ENCODE data around the gene KSR1. TPM values are rescaled to one million over a fixed set of nuclear protein-coding genes. Genes with fewer than 3 reads are reported as not detected.

The KSR1 gene
- total and polyA plus RNA-seq, 10 of the 15 experiments (the other 5 are each of a cell fraction or from before 2014, with no cell fraction given): 0.97 to 66.6 (median 22.9) TPM

DNA sequence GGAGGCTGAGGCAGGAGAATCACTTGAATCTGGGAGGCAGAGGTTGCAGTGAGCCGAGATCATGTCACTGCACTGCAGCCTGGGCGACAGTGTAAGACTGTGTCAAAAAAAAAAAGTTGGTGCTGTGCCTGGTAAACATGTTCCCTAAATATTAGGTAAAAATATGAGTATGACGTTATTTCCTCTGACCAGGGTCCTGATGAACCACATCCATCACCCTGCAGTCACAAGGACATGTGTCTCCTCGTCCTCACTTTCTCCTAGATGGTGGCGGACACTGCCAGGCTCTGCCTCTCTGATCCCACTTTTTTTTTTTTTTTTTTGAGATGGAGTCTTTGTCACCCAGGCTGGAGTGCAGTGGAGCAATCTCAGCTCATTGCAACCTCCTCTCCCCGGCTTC lies 203.4 kb downstream of the KSR1 start:
- intact Hi-C loops (cut with micrococcal nuclease; ENCODE audit: unreplicated experiment): no loop called here
- ChIA-PET CTCF (no interaction called here), RAD21 (ENCODE audit: unreplicated experiment) (no interaction called here), POLR2A (no interaction called here), SMC1A (ENCODE audit: uncharacterized antibody, unreplicated experiment) (no interaction called here)
- FAIRE-seq (no peak), DNase-seq (ENCODE audit: low read depth, low spot score) (no peak), ATAC-seq (no peak)
- Histone ChIP-seq H3K79me2 (ENCODE audit: control insufficient read depth, insufficient read depth, low read length) (no peaks in the 10 kb centered on the region), H3K36me3 (ENCODE audit: control insufficient read depth in 2 of 2, insufficient read depth in 2 of 2, low read length in 1 of 2) (no peaks in the 10 kb centered on the region), H4K20me1 (ENCODE audit: control insufficient read depth, insufficient read depth) (no peaks in the 10 kb centered on the region), H3K4me1 (ENCODE audit: control insufficient read depth, insufficient read depth, low read length) (no peaks in the 10 kb centered on the region), H3K27ac (ENCODE audit: control insufficient read depth, insufficient read depth) (no peak overlapping the region), H3K9me3 (replicated peaks; ENCODE audit: control insufficient read depth, insufficient read depth, low read length) (no peaks in the 10 kb centered on the region), H3K9ac (ENCODE audit: control insufficient read depth, insufficient read depth, low read length) (no peak overlapping the region), H3K4me2 (ENCODE audit: control insufficient read depth, insufficient read depth) (no peak overlapping the region), H3K27me3 (replicated peaks in 1 of 2; ENCODE audit: control insufficient read depth in 2 of 2, insufficient read depth in 2 of 2, low read length in 1 of 2) (peaks cover 0 to 1% of the 10 kb centered on the region in 2 experiments; a peak in 2 of 4 replicates), H2AFZ (ENCODE audit: control insufficient read depth, low read depth, low read length) (no peak overlapping the region), H3K4me3 (no peak overlapping the region)
- no peak for TF ChIP-seq PRDM15 (CRISPR knock-in tag; IDR thresholded peaks at IDR 0.05)
- TF ChIP-seq POLR2AphosphoS5 (IDR thresholded peaks at IDR 0.05; ENCODE audit: low read length): no peak
- 13% methylated on average over 6 of the region's 6 CpGs for WGBS (ENCODE audit: insufficient coverage, insufficient replicate concordance, low lambda C conversion rate, missing lambda C conversion rate)
- BruUV-seq (replicated peaks): no TSS peak
- in situ Hi-C loops (cut with MboI): loop anchor here (5.0 to 10.0 kb wide), 5 partner anchors 33 to 417 kb away; no protein-coding TSS in a partner anchor

GRCh38 chr17:27660436-27660835 lies 204.2 kb downstream of the KSR1 start:
- in situ Hi-C loops (cut with MboI) (loop anchor here (10.0 kb wide), 1 partner anchor 84 kb away; no protein-coding TSS in a partner anchor), intact Hi-C loops (cut with micrococcal nuclease; ENCODE audit: unreplicated experiment) (no loop called here)
- no peak for FAIRE-seq
- WGBS (ENCODE audit: insufficient coverage, insufficient replicate concordance, low lambda C conversion rate, missing lambda C conversion rate): 0% methylated on average over 3 of the region's 3 CpGs
- no peak overlapping the region for H3K4me2 ChIP-seq (ENCODE audit: control insufficient read depth, insufficient read depth)
- RAD21 ChIA-PET (ENCODE audit: unreplicated experiment): no interaction called here
- H3K79me2 ChIP-seq (ENCODE audit: control insufficient read depth, insufficient read depth, low read length): no peaks in the 10 kb centered on the region
- ATAC-seq: no peak
- no peak overlapping the region for H3K4me3 ChIP-seq
- SMC1A ChIA-PET (ENCODE audit: uncharacterized antibody, unreplicated experiment): no interaction called here
- CTCF ChIA-PET: no interaction called here
- peaks cover 0 to 1% of the 10 kb centered on the region in 2 experiments; a peak in 2 of 4 replicates for H3K27me3 ChIP-seq (replicated peaks in 1 of 2; ENCODE audit: control insufficient read depth in 2 of 2, insufficient read depth in 2 of 2, low read length in 1 of 2)
- H3K4me1 ChIP-seq (ENCODE audit: control insufficient read depth, insufficient read depth, low read length): no peaks in the 10 kb centered on the region
- DNase-seq (ENCODE audit: low read depth, low spot score): no peak
- no TSS peak for BruUV-seq (replicated peaks)
- no peak for TF ChIP-seq MTA2 (IDR thresholded peaks at IDR 0.05; ENCODE audit: low read depth)
- H3K36me3 ChIP-seq (ENCODE audit: control insufficient read depth in 2 of 2, insufficient read depth in 2 of 2, low read length in 1 of 2): no peaks in the 10 kb centered on the region
- POLR2A ChIA-PET: no interaction called here
- H3K27ac ChIP-seq (ENCODE audit: control insufficient read depth, insufficient read depth): no peak overlapping the region
- H2AFZ ChIP-seq (ENCODE audit: control insufficient read depth, low read depth, low read length): no peak overlapping the region
- no peak overlapping the region for H3K9ac ChIP-seq (ENCODE audit: control insufficient read depth, insufficient read depth, low read length)
- H4K20me1 ChIP-seq (ENCODE audit: control insufficient read depth, insufficient read depth): no peaks in the 10 kb centered on the region
- no peaks in the 10 kb centered on the region for H3K9me3 ChIP-seq (replicated peaks; ENCODE audit: control insufficient read depth, insufficient read depth, low read length)

Data from GM12878 (cell line).